Cardiac muscle cell (in vitro differentiated cells and primary cell): ENCODE measurements around the gene SAP30L. TPM values are rescaled to one million over a fixed set of nuclear protein-coding genes. Genes with fewer than 3 reads are reported as not detected.
A peak's percentile ranks its signal among the peaks of the same experiment; 100 is the strongest.

Experiments used
- DNase-seq, 2 donors: peaks; one replicate each; pipeline versions ENCODE4 v3.0.0 to v3.0.0-alpha.2; 2010 to 2017; ENCODE audit warnings: low read depth in 1 of 2, low spot score in 1 of 2
- H3K27ac ChIP-seq: fragments of 200-600 bp; sonication (generic); 2 replicates; pipeline ENCODE4 v1.5.1; 2016
- H3K27me3 ChIP-seq: fragments of 200-600 bp; sonication (generic); 2 replicates; pipeline ENCODE4 v1.6.0; 2016; ENCODE audit warnings: control low read depth
- H3K36me3 ChIP-seq: fragments of 200-600 bp; sonication (generic); 2 replicates; pipeline ENCODE4 v1.5.1; 2016; ENCODE audit warnings: control low read depth
- H3K4me1 ChIP-seq: fragments of 200-600 bp; sonication (generic); 2 replicates; pipeline ENCODE4 v1.8.1; 2017; ENCODE audit warnings: low read depth, mild to moderate bottlenecking, mixed run types
- H3K4me3 ChIP-seq: fragments of 200-600 bp; sonication (generic); 2 replicates; pipeline ENCODE4 v1.5.1; 2016; ENCODE audit warnings: mild to moderate bottlenecking
- H3K9me3 ChIP-seq: fragments of 200-600 bp; sonication (generic); 2 replicates; pipeline ENCODE4 v1.5.1; 2017; ENCODE audit warnings: low read depth, mild to moderate bottlenecking, control low read depth
- polyA plus RNA-seq: library from polyadenylated mRNA; unstranded; fragments of >200 nt; fragmentation: Nextera tagmentation; extraction: Ambion mirVana; gene quantifications from 2 replicates; pipeline ENCODE4 v1.2.1, GENCODE V29; 2016
- total RNA-seq: library from RNA; depleted of rRNA; stranded (reverse); fragments of >200 nt; gene quantifications from 2 replicates; pipeline ENCODE4 v1.2.3, GENCODE V29; 2016
- TF ChIP-seq, protein P1 (sequence below): IDR thresholded peaks from 2 replicates; pipeline ENCODE4 v1.5.1; 2012; ENCODE audit warnings: low read depth, mild to moderate bottlenecking, low read length

The SAP30L gene
- total and polyA plus RNA-seq, 2 experiments from 2014 or later, result 15.5 to 37.5 TPM

DNA sequence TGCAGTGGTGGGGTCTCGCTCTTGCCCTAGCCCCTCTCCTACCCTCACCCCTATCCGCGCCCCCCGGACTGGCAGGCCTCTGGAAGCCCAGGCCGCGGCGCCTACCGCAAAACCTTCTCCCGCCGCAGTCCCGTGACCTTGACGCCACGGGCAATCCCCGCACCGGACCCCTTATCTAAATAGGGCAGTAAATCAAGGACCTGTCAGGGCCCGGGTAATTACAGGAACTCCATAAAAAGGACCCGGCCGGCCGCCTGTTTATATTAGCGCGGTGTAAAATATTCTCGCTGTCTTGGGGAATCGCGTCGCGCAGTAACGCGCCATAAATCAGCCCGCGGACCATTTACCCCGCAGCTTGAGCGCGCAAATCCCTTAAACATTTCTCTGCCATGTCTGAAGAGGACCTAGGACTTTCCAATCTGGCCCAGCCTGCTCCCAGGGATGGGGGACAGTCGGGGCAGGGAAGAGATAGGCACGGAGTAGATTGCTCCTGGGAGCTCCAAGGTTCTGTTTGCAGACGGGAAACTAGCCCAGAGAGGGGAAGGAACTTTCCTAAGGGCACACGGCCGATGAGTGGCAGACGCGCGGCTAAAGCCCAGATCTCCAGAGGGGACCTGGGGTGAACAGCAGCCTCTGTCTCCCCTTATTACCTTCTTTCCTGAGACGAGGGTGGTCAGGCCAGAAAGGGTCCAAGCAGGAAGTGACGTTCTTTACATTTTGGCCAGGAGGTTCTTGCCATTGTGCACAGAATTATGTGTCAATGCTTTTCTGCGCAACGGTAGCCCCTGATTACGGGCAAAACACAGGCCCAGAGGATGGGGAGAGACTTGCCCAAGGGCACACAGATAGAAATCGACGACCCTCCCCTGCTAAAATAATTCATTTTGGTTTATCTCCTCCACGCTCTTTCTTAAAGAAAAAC lies 37.0 kb downstream of the SAP30L start:
- no peak overlapping the region for H3K27ac ChIP-seq
- peak overlapping the region; percentile 15 for H3K4me3 ChIP-seq
- TF ChIP-seq, protein P1, sequence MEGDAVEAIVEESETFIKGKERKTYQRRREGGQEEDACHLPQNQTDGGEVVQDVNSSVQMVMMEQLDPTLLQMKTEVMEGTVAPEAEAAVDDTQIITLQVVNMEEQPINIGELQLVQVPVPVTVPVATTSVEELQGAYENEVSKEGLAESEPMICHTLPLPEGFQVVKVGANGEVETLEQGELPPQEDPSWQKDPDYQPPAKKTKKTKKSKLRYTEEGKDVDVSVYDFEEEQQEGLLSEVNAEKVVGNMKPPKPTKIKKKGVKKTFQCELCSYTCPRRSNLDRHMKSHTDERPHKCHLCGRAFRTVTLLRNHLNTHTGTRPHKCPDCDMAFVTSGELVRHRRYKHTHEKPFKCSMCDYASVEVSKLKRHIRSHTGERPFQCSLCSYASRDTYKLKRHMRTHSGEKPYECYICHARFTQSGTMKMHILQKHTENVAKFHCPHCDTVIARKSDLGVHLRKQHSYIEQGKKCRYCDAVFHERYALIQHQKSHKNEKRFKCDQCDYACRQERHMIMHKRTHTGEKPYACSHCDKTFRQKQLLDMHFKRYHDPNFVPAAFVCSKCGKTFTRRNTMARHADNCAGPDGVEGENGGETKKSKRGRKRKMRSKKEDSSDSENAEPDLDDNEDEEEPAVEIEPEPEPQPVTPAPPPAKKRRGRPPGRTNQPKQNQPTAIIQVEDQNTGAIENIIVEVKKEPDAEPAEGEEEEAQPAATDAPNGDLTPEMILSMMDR, result no peak
- H3K27me3 ChIP-seq, result peaks cover 94% of the 10 kb centered on the region
- no peaks in the 10 kb centered on the region for H3K36me3 ChIP-seq
- no peaks in the 10 kb centered on the region for H3K9me3 ChIP-seq
- peak in 1 of 2 donors; percentile 76 for DNase-seq
- H3K4me1 ChIP-seq, result peaks cover 44% of the 10 kb centered on the region

DNA sequence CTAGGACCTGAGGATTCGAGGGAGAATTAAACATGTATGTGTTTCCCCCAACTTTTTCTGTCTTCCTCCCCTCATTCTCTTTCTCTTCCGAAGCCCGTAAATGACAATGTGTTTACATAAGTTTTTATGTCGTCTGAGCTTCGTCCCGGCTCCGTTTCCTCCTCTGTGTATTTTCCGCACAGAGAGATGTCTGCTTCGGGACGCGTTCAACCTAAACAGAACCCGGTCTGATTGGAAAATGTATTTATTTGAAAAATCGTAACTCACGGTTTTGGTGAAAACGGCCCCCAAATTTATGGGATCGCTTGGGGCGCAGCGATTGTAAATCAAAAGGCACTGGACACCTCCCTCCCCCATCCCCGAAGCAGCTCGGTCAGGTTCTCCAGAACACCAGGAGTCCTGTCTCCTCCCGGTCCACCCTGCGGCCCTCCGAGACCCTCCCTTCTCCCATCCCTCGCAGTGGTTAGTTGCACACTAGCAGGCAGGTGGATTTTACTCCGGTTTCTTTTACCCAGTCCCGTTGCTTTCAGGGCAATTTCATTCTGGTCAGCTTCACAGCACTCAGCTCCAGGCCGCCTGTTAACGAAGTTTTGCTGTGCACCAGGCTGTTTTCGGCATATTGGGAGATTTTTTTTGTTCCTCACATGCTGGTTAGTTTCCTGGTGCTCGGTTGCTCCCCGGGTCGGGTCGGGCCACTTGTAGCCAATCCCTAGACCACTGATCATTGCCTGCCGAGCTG lies 38.0 kb downstream of the SAP30L start:
- peaks cover 89% of the 10 kb centered on the region for H3K27me3 ChIP-seq
- peaks cover 45% of the 10 kb centered on the region for H3K4me1 ChIP-seq
- no peak overlapping the region for H3K27ac ChIP-seq
- TF ChIP-seq, protein P1, result no peak
- no peaks in the 10 kb centered on the region for H3K36me3 ChIP-seq
- no peaks in the 10 kb centered on the region for H3K9me3 ChIP-seq
- no peak for DNase-seq
- no peak overlapping the region for H3K4me3 ChIP-seq

DNA sequence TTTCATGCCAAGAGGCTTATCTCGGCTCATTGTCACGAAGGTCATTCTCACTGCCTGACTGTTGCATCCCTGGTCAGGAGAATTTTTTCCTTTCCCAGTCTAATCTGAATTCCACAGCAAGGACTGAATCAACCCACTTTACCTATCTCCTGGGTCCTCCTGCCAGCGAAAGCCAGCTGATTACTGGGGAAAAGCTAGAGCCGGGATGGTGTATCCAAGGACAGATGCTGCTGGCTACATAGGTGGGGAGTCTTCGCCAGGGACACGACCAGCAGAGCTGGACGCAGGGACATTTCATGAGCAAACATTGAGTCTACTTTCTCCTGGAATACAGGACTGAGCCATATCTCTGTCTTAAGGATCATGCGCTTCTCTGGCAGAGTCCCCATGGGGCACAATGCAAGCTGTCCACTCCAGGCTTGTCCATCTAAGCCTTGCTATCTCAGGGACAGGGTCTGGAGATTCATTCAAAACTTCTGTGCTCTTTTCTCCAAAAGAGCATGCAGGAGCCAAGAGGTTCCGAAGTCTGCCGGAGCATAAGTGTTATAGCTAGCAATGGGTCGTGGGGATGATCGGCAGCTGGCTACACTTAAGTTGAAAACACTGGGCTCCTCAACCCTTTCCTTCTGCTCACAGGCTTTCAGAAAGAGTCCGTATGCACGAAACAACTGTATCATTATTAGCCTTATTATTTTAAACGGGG lies 38.7 kb downstream of the SAP30L start:
- peaks cover 81% of the 10 kb centered on the region for H3K27me3 ChIP-seq
- no peak overlapping the region for H3K27ac ChIP-seq
- no peaks in the 10 kb centered on the region for H3K36me3 ChIP-seq
- H3K4me1 ChIP-seq, result peaks cover 45% of the 10 kb centered on the region
- DNase-seq, result no peak
- H3K4me3 ChIP-seq, result no peak overlapping the region
- H3K9me3 ChIP-seq, result no peaks in the 10 kb centered on the region
- TF ChIP-seq, protein P1, result no peak

DNA sequence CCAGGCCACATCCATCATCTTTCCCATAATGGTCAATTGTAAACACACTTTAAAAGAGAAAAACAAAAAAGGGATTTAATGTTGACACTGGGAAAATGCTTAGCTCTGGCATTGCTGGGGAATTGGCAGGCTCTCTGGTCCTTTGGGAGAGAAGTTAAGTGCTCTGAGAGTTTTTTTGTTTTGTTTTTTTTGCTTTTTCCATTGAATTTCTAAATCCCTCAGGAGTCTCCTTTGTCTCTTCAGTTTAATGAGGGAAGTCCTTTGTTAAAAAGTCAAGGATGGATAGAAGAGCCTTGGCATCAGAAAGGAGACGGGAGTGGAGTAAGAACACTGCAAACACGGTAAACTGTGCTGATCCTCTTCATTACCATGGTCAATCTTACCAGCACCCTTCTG lies 39.3 kb downstream of the SAP30L start:
- peaks cover 76% of the 10 kb centered on the region for H3K27me3 ChIP-seq
- H3K27ac ChIP-seq, result no peak overlapping the region
- no peak for DNase-seq
- H3K4me3 ChIP-seq, result no peak overlapping the region
- H3K9me3 ChIP-seq, result no peaks in the 10 kb centered on the region
- TF ChIP-seq, protein P1, result no peak
- peaks cover 45% of the 10 kb centered on the region for H3K4me1 ChIP-seq
- no peaks in the 10 kb centered on the region for H3K36me3 ChIP-seq

DNA sequence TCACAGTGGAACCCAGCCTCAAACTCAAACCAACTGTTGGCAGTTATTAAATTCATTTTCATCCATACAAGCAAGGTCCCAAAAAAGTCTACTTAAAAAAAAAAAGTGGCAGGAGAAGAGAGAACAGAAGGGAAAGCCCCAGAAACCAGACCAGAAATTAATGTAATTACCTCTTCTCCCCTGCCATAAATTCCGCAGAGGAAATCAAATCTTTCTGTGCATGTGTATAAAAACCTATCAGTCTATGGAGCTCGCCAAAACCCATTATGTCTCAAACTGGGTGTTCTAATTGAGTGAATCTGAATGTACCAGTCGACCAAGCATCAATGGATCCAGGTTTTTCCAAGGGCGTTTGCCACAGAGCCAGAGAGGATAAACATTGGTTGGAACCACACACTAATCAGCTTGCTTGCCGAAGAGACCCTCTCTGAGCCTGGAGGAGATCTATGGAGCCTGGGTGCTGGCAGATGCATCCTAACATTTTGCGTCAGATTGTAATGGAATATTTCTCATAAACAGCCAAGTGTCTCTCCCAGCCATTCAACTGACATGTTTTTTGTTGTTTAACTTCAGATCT lies 40.1 kb downstream of the SAP30L start:
- Histone ChIP-seq H3K27ac (no peak overlapping the region), H3K36me3 (no peaks in the 10 kb centered on the region), H3K4me3 (no peak overlapping the region), H3K27me3 (peaks cover 67% of the 10 kb centered on the region), H3K4me1 (peaks cover 45% of the 10 kb centered on the region), H3K9me3 (no peaks in the 10 kb centered on the region)
- no peak for DNase-seq
- TF ChIP-seq, protein P1, result no peak
